NCI-H2196 (cell line): ENCODE results near the gene GRM6.

Experiments
- DNase-seq: peaks from one replicate; lab custom pipeline; 2025; ENCODE audit not compliant: unreplicated experiment; lab: John Stamatoyannopoulos, UW

Gene GRM6

DNA sequence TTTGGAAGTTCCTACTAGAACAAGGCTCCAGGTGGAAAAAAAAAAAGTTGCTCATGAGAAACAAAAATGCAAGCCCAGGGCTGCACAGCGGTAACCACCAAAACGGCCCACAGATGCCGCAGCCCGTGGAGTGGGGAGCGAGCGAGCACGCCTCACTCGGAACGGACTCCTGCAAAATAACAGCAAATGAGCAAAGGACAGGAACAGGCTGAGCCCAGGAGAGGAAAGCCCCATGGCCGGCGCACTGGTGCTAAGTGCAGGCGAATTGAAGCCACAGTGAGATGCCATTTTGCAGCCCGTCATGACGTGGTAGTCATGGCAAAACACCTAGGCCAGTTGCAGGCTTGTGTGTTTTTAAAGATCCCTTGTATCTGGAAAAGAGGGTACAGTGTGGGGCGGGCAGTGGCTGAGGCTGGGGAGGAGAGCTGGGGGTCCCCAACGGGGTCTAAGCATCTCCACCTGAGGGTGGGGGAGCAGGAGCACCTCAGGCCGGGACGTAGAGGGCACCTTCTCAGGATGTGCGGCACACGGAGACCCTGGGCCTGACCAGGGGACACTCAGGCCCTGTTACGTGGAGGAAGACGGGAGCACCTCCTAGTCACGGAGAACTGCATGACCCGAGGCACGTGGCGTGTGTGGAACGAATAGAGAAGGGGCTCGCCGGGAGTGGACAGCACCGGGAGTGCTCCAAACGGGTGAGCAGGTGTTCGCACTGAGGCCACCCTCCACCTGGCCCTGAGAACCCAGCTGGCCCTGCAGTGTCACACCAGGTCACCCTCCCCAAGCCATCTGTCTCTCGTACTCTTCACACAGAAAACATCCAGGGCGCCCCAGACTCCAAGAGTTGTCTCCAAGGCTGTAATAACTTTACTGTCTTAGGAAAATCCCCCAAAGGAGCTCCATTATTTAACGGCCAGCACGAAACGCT is 10.7 kb downstream of the GRM6 start:
- no peak for DNase-seq

DNA sequence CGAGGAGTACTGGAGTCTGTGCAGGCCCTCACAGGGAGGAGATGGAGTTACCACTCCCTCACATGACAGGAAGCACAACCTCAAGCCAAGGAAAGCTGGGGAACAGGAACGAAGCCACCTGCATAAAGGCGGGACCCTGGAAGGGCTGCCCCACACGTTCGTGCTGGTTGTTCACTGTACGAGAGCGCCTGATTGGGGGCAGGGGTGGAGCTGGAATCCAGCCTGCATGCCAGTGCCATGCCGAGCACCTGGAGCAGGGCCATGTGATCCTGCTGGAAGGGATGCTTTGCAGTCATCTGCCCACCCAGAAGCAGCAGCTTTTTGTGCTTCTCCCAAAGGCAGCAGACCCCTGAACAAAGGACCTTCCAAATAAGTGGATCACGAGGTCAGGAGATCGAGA is 11.4 kb downstream of the GRM6 start:
- no peak for DNase-seq

DNA sequence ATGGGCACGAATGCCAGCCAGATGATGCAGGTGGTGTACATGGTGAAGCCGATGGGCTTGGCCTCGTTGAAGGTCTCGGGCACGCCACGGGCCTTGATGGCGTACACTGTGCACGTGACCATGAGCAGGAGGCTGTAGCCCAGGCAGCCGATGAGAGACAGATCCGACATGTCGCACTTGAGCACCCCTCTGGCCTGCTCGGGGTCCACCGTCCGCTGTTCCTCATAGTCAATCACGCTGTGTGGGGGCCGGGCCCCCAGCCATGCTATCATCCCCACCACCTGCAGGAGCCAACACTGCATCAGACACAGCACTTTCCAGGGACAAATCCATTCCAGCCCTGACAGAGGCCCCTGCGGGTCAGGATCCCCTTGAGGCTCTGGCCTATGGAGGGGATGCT is 12.2 kb downstream of the GRM6 start:
- no peak for DNase-seq

DNA sequence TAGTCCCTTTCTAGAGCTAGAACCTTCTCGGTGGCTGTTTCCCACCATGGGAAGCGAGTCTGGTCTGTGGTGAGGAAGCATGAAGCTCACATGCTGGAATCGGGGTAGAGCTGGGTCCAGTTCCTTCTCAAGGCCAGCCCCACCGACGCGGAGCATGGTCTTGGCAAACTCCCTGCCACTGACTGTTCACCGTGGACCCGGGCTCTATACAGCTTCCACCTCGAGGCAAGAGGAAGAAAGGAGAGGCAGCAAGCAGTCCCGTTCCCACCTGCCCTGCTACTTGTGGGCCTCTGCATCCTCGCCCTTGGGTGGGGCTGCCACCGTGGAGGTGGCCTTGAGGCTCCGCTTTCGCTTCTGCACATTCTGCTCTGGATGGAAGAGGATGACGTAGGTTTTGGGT is 13.7 kb downstream of the GRM6 start:
- no peak for DNase-seq

DNA sequence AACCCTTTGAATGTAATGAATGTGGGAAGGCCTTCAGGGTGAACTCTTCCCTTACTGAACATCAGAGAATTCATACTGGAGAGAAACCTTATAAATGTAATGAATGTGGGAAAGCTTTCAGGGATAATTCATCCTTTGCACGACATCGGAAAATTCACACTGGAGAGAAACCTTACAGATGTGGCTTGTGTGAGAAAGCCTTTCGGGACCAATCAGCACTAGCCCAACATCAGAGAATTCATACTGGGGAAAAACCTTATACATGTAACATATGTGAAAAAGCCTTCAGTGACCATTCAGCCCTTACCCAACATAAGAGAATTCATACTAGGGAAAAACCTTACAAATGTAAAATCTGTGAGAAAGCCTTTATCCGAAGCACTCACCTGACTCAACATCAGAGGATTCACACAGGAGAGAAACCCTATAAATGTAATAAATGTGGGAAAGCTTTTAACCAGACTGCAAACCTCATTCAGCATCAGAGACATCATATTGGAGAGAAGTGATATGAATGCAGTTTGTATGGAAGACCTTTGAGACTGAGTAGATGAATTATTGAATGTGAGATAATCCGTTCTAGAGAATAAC is 29.6 kb downstream of the GRM6 start:
- DNase-seq: no peak

DNA sequence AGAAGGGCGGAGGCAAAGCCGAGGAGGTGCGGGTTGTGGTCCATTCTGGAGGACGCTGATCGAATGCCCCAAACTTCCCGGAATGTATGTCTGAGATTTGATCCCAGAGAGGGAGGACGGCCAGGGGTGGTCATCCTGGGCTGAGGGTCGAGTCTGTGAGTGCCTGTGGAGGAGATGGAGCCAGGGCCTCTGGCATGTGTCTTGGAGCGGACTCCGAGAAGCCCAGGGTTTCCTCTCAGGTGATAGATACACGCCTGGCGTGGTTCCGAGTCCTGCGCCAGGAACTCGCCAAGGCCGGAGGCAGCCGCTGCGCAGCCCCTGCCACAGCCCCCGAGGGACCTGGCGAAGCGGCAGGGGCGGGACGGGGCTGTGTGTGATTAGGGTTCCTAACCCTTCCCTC is 53.8 kb downstream of the GRM6 start:
- no peak for DNase-seq

DNA sequence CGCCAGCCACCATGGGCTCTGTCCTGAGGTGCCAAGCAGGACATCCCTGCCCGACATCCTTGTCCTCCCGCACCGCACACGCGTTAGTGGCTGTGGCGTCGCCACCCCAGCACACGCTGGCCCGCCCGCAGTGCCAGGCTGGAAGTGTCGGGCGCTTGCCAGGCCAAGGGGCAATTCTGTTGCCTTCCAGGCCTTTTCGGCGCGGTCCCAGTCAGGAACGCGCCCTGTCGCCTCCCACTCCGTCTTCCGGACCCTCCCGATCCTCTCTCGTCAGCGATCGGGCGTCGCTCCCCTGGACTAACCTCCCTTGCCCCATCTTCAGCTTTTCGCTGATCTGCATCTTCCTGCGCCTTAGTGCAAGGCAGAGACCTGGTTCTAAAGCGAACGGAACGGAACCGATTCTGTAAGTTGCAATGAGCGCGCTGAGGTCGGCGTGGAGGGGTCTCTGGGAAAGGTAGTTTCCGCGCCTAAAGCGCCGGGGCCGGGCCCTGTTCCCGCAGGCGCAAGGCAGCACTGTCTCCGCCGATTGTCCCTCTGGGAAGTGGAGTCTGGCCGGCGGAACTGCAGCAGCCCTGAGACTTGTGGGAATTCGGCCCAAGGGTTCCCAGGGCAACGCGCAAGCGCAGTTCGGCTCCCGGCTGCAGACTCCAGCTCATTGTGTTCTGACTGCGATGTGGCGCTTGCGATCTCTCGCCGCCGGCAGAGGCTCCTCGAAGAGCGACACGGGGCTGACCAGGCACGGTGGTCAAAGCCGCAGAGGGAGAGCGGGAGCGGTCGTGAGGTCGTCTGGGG is 54.4 kb downstream of the GRM6 start, which contains the start of gene ZNF454:
Gene ZNF454 (plus strand): TSS at position 630 of the 792 bp plus-strand sequence. CDS start 1,594 bp downstream, outside the sequence.
- DNase-seq: no peak

DNA sequence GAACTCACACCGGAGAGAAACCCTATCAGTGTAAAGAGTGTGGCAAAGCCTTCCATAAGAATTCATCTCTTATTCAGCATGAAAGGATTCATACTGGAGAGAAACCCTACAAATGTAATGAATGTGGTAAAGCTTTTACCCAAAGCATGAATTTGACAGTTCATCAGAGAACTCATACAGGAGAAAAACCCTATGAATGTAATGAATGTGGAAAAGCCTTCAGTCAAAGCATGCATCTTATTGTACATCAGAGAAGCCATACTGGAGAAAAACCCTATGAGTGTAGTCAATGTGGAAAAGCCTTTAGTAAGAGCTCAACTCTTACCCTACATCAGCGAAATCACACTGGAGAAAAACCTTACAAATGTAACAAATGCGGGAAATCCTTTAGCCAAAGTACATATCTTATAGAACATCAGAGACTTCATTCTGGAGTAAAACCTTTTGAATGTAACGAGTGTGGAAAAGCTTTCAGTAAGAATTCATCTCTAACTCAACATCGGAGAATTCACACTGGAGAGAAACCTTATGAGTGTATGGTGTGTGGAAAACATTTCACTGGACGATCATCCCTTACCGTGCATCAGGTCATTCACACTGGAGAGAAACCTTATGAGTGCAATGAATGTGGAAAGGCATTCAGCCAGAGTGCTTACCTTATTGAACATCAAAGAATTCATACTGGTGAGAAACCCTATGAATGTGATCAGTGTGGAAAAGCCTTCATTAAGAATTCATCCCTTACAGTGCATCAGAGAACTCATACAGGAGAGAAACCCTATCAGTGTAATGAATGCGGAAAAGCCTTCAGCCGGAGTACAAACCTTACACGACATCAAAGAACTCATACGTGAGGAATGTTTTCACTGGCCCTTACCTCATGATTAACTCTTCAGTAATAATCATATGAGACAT is 63.0 kb downstream of the GRM6 start:
- DNase-seq: no peak
